Tibial artery (tissue), 4 donors: Measurements from ENCODE around the gene TTLL9.

ENCODE experiments used
- DNase-seq, 2 donors: peaks; one replicate each; pipeline ENCODE4 v3.0.0-alpha.2; 2019
- H3K27ac ChIP-seq, 2 donors: fragments of 200-600 bp; sonication (generic) in 1 of 2; 1 replicate in 1 of 2; 2 replicates in 1 of 2; pipeline ENCODE4 v1.5.1; 2018 to 2019; ENCODE audit warnings: mild to moderate bottlenecking in 1 of 2
- H3K27me3 ChIP-seq, 2 donors: fragments of 200-600 bp; sonication (generic) in 1 of 2; one replicate each; pipeline versions ENCODE4 v1.5.1 to v1.6.0; 2016 to 2019
- H3K36me3 ChIP-seq, 3 donors: fragments of 200-600 bp; sonication (generic) in 2 of 3; one replicate each; pipeline ENCODE4 v1.5.1; 2016 to 2019; ENCODE audit warnings: mild to moderate bottlenecking in 2 of 3
- H3K4me1 ChIP-seq, 4 donors: fragments of 200-600 bp; sonication (generic) in 2 of 4; 1 replicate in 3 of 4; 2 replicates in 1 of 4; pipeline ENCODE4 v1.5.1; 2016 to 2019
- H3K4me3 ChIP-seq, 2 donors: fragments of 200-600 bp; sonication (generic) in 1 of 2; 1 replicate in 1 of 2; 2 replicates in 1 of 2; pipeline ENCODE4 v1.5.1; 2018 to 2019; ENCODE audit warnings: mild to moderate bottlenecking in 2 of 2
- H3K9me3 ChIP-seq, 3 donors: fragments of 200-600 bp; sonication (generic) in 1 of 3; one replicate each; pipeline ENCODE4 v1.5.1; 2016 to 2019
- CTCF ChIP-seq, 2 experiments: fragments of 200-600 bp in 1 of 2; fragments of 450-650 bp in 1 of 2; IDR thresholded peaks; one replicate each; pipeline ENCODE4 v1.5.1; 2017 to 2019; ENCODE audit warnings: antibody characterized with exemption in 2 of 2, mild to moderate bottlenecking in 1 of 2, moderate library complexity in 1 of 2
- intact Hi-C: fragments of 100-400 bp; cut with DNase I; formaldehyde crosslinking; loops from one replicate; pipeline ENCODE4 v1.15.0; 2023; ENCODE audit warnings: low total_unique reads

Gene TTLL9

GRCh38 chr20:31830406-31830981, 39.9 kb upstream of the TTLL9 start:
- H3K36me3 ChIP-seq = no peaks in the 10 kb centered on the region
- intact Hi-C loops = loop anchor here (5.0 kb wide), 1 partner anchor 197 kb away; no protein-coding TSS in a partner anchor
- H3K9me3 ChIP-seq = no peaks in the 10 kb centered on the region
- peaks cover 0 to 13% (median 3%) of the 10 kb centered on the region in 4 donors for H3K4me1 ChIP-seq
- no peak overlapping the region for H3K4me3 ChIP-seq
- DNase-seq = no peak
- H3K27me3 ChIP-seq = no peaks in the 10 kb centered on the region
- no peak for TF ChIP-seq CTCF (IDR thresholded peaks at IDR 0.05)
- no peak overlapping the region for H3K27ac ChIP-seq

- DNase-seq = no peak
- H3K36me3 ChIP-seq = no peaks in the 10 kb centered on the region
- H3K27ac ChIP-seq = no peak overlapping the region
- H3K4me1 ChIP-seq = peaks cover 6 to 20% (median 10%) of the 10 kb centered on the region in 4 donors
- intact Hi-C loops = loop anchor here (5.0 kb wide), 1 partner anchor 196 kb away; no protein-coding TSS in a partner anchor
- no peaks in the 10 kb centered on the region for H3K9me3 ChIP-seq
- no peak overlapping the region for H3K4me3 ChIP-seq
- no peaks in the 10 kb centered on the region for H3K27me3 ChIP-seq
- no peak for TF ChIP-seq CTCF (IDR thresholded peaks at IDR 0.05)
Observed at GRCh38 chr20:31831211-31831610, 39.2 kb upstream of the TTLL9 start.

- Histone ChIP-seq H3K36me3 (no peaks in the 10 kb centered on the region), H3K4me1 (peaks cover 8 to 26% (median 17%) of the 10 kb centered on the region in 4 donors), H3K27ac (no peak overlapping the region), H3K9me3 (no peaks in the 10 kb centered on the region), H3K4me3 (no peak overlapping the region), H3K27me3 (no peaks in the 10 kb centered on the region)
- intact Hi-C loops = loop anchor here (5.0 kb wide), 1 partner anchor 195 kb away; no protein-coding TSS in a partner anchor
- no peak for TF ChIP-seq CTCF (IDR thresholded peaks at IDR 0.05)
- DNase-seq = no peak
Observed at GRCh38 chr20:31831771-31832306, 38.6 kb upstream of the TTLL9 start.

- Histone ChIP-seq H3K4me1 (peaks cover 8 to 41% (median 32%) of the 10 kb centered on the region in 4 donors), H3K4me3 (no peak overlapping the region), H3K36me3 (no peaks in the 10 kb centered on the region), H3K27me3 (no peaks in the 10 kb centered on the region), H3K9me3 (no peaks in the 10 kb centered on the region), H3K27ac (no peak overlapping the region)
- intact Hi-C loops = loop anchor here (5.0 kb wide), 1 partner anchor 194 kb away; no protein-coding TSS in a partner anchor
- DNase-seq = peak in 1 of 2 donors; percentile 58
- peak; percentile 71 to 83 for TF ChIP-seq CTCF (IDR thresholded peaks at IDR 0.05)
Observed at GRCh38 chr20:31833130-31833930, 37.1 kb upstream of the TTLL9 start.

GRCh38 chr20:31833931-31834521, 36.4 kb upstream of the TTLL9 start:
- Histone ChIP-seq H3K27ac (peak overlapping the region in 1 of 2 donors; percentile 92), H3K4me1 (peaks cover 8 to 48% (median 37%) of the 10 kb centered on the region in 4 donors)
- DNase-seq = no peak

More at GRCh38 chr20:31833931-31834521, 36.4 kb upstream of the TTLL9 start:
- intact Hi-C loops = loop anchor here (5.0 kb wide), 1 partner anchor 193 kb away; no protein-coding TSS in a partner anchor
- H3K27me3 ChIP-seq = no peaks in the 10 kb centered on the region
- H3K9me3 ChIP-seq = no peaks in the 10 kb centered on the region
- H3K36me3 ChIP-seq = no peaks in the 10 kb centered on the region
- TF ChIP-seq CTCF (IDR thresholded peaks at IDR 0.05) = no peak
- no peak overlapping the region for H3K4me3 ChIP-seq
